ENCODE results near the gene ACVR1.
"Not testable (repeated sequence)": the region's sequence is repeated elsewhere in the genome, so short reads cannot be mapped to it uniquely, and the experiment has no call there.

ACVR1 gene

DNA sequence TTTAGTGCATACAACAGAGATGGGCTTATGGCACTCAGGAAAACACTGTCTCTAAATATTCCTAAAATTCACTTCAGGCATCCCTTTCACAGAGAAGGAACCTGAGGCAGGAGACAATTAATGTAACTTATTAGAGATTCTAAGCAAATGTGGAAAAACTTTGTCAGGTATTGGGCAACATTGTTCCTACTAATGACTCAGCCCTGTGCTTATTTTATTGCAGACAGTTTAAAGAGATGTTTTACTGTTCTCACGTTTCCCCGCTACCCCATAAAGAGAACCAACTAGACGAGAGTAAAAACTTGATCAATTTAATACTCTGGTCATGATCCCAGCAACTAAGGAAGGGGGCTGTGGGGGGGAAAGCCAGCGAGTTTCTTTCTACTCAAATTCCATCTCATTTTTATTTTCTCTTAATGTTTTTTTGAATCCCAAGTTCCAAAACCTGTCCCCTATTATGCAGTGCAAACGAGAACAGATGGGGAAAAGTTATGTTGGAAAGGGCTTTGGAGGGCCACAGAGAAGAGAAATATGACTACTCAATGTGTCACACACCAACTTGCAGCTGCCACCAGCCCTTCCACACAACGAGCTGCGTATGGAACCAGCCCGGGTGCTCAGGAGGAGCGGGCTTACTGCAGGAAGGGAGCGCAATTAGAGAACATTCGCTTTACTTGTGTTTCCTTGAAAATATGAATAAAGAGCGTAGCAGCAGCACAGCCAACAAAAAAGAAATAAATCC is 18.7 kb upstream of the ACVR1 start:
- DNase-seq (ENCODE audit: low read depth in 2 of 2): no peak

DNA sequence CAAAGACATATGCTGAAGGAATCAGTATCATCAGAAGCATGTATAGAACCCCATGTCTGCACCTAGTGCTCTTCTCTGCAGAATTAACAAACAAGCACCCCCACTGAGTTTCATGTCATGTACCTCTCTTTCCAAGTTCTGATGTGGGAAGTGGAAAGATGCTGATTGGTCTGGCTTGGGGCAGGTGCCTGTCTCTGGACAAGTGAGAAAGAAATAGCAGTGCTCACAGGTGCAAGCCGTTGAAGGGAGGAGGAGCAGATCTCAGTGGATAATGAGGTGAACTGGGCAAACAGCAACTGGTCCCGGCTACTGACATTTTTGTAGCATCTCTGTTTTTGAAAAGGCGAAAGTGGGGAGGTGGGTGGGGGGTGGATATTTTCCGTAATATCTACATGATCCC is 17.5 kb upstream of the ACVR1 start:
- no peak for DNase-seq (ENCODE audit: low read depth in 2 of 2)

DNA sequence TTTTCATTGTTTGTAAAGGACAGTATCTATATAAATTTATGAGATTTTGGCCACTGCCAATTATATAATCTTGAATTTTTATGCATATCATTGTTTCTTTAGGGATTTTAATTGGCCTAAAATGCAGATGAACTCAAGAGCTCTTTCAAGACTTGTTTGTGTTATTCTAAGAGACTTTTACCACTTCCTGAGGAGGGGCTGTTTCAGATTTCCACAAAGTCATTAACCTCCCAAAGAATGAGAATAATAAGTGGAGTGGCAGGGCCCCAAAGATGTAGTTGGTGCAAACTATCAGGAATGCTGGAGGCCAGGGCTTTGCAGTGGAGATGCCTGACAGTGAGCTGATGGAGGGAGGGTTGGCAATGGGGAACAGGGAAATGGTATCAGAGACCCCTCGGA is 15.5 kb upstream of the ACVR1 start:
- no peak for DNase-seq (ENCODE audit: low read depth in 2 of 2)

DNA sequence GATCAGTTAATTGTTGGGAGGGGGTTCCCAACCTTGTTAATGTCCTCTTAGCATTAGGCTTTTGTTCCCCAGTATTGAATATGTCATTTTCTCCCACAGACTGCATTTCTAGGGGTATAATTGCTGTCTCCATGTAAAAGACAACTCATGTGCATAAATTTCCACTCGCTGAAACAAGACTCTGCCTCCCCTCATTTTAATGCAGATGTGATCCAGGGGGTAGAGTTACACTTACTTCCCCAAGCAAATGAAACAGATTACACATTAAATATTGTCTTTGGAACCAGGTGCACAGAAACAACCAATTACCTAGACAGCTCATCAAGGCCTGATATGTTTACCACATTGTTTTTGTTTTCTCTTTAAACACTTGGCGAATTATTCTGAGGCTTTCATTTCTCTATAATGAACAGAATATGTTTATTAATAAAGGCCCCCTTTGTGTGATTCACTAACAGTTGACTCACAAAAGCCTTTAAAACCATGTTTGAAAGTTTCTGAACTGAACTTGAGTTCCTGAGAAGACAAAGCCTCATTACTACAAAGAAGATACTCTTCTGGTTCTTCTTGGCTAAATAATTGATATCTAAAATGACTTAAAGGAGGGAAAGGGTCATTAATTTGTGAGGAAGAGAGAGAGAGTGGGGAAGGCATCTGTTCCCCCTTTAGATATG is 15.0 kb upstream of the ACVR1 start:
- DNase-seq (ENCODE audit: low read depth in 2 of 2): no peak

DNA sequence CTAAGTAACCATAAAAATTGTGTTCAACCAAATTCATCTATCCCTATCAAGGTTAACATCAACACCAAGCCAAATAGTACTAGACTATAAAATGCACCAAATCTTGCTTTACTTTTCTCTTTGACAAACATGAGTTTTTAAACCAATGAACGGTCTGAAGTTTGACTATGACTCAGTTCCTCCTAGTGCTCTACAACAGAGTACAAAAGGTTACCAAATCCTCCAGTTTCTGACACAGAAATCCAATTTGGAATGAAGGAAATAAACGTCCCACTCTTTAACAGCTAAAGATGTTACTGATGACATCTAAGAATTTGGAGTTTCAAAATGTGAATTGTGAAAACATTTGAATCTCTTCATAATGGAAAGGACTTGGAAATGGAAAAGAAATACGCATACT is 11.8 kb upstream of the ACVR1 start:
- DNase-seq (ENCODE audit: low read depth in 2 of 2): no peak

DNA sequence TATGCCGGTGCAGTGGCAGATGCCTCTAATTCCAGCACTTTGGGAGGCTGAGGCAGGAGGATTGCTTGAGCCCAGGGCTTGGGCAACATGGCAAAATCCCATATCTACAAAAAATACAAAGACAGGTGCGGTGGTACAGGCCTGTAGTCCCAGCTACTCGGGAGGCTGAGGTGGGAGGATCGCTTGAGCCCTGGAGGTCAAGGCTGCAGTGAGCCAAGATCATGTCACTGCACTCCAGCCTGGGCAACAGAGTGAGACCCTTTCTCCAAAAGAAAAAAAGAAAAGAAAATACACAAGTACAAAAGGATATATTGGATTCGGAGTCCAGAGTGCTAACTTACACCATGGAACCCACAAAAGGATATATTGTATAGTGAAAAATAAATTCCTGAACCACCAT is 8.4 kb upstream of the ACVR1 start:
- not testable (repeated sequence) for DNase-seq (ENCODE audit: low read depth in 2 of 2)

DNA sequence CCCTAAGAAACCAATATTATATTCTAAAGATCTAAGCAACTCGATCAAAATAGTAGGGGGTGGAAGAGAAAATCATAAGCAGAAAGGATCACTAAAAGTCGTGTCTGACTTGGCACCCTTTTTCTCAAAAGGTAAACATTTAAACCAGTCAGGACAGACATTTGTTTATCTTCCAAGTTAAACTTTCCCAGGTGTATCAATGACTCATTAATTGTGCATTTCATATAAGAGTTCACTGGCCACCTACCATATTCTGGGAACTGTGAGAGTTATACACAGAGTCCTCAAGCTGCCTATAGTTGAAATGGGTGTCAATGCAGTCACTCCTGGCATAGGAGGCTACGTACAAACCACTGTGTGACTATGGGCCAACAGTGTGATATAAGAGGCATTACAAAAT is 4.8 kb upstream of the ACVR1 start:
- DNase-seq (ENCODE audit: low read depth in 2 of 2): no peak

DNA sequence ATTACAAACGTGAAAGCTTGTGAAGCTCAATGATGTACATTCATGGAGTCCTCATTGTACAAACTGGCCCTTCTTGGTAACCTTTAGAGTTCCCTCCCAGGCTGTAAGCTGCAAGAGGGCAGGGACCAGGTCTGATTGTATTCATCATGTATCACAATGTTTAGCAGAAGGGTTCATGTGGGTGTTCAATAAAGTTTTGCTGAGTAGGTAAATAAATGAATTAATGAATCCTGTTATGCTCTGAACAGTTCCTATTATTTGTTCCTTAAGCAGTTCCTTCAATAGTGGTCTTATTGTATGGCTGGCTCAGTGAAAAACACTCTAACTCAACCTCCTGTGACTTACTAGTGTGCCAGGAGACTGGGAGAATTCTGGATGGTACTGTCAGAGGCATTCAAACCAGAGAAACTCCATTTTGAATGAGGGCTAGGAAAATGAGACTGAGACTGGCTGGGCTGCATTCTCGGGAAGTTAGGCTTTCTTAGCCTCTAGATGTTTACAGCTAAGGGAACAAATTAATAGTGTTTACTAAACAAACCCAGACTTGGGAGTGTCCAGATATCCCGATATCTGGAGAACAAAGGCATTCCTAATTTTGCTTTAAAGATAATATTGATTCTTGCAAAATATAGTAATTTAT is 1.8 kb upstream of the ACVR1 start:
- no peak for DNase-seq (ENCODE audit: low read depth in 2 of 2)

DNA sequence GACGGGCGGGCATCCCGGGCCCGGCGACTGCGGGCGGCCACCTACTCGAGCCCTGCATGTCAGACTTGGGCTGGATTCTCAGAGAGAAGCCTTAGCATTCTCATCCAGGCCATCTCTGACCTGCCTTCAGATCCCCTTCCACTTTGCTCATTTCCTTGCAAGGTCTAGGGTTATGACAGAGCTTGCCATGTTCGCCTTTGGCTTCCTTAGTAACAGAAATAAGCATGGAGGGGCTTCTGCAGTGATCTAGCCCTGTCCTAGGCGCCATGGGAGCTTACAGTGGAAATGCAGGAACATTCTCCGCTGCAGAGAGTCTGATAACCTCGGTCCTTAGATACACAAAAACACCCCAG is 632 bp upstream of the ACVR1 start:
- DNase-seq (ENCODE audit: low read depth in 2 of 2): no peak

DNA sequence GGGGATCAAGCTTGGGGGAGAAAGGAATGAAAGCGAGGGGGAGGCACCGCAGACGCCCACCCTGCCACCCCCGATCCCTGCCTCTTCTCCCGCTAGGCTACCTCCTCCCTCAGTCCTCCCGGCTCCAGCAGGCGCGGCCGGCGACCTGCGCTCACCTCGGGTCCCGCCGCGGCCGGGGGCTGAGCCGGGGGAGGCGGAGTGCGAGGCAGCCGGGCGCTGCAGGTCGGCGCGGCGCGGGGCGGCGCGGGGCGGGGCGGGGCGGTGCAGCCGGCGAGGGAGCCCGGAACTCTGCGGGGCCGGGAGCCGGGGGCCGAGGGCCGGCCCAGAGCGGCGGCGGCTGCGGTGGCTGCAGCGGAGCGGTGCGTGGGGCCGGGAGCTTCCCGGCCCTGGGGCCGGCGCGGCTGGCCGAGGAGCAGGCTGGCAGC is 477 bp downstream of the ACVR1 start:
- DNase-seq (ENCODE audit: low read depth in 2 of 2): peak in 1 of 2 donors; percentile 40

DNA sequence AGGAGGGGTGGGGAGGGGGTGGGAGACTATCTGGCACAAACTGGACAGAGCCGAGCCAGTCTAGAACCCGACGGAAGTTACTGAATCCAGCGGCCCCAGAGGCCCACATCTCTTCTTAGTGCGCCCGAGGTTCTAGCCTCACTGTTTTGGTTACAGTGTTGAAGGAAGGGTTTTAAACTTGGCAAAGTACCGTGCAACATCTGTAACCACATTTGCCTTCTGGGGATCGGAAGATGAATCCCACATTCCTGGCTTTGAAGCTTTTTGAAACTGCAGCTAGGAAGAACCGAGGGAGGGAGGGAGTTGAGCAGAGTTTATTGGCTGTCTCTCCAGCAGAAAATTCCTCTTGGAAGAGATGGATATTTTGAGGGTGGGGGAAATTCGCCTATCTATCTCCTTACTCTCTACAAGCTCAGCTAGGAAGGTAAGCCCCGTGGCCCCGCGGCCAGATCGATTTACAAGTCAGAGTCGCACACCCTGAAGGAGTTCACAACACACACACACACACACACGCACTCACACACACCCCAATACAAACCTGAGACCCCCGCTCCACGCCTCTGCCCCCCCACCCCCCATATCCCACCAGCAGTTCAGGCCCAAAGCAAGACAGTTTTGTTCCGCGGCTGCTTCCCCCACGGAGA is 1.0 kb downstream of the ACVR1 start:
- no peak for DNase-seq (ENCODE audit: low read depth in 2 of 2)

DNA sequence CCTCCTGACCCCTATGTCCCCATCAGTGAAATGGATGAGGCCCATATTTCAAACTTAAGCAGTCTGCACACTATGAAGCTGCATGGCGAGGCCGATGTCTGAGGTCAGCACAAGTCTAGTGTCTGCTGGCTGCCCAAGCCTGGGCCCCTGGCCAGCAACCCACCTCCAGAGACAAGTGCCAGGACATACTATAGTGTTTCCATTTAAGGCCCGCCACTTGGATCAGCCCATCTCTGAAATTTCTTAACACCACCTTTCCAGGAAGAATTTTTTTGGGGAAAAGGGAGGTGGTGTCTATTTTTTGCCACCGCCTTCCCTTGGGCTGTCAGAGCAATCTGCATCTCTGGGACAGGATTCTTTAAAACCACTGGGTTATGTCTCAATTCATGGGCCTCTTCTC is 1.8 kb downstream of the ACVR1 start:
- DNase-seq (ENCODE audit: low read depth in 2 of 2): no peak

DNA sequence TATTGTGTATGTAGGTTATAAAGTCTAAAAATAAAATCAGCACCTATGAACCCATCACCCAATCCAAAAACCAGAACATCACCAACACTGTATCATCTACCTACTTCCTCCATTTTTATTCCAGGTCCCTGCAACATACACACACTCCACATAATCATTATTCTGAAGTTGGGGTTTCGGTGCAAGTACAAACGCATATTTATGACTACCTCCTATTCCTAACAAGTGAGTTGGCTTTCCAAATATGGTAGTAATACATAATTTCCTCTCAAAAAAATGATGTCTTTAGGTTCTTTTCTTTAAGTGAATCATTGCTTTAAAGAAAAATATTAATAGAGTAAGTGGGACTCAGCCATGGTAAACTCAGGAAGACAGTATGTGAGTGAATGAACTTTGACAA is 3.3 kb downstream of the ACVR1 start:
- no peak for DNase-seq (ENCODE audit: low read depth in 2 of 2)

DNA sequence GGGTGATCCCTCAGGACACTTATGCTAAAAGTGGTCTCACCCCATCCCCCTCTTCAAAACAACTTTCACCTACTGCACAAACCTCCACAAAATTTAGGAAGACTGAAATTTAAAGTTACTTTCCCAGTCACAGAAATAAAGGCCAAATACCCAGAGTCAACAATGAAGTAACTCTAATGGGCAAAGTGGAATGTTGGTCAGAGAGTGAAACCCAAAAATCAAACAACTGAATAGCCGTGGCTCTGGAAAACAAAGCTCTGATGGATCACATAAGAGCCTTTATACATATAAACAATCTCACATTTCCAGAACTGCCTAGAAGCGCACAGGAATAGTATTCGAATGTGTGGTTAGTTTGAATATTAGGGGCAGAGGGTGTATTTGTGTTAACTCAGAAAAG is 4.7 kb downstream of the ACVR1 start:
- no peak for DNase-seq (ENCODE audit: low read depth in 2 of 2)

DNA sequence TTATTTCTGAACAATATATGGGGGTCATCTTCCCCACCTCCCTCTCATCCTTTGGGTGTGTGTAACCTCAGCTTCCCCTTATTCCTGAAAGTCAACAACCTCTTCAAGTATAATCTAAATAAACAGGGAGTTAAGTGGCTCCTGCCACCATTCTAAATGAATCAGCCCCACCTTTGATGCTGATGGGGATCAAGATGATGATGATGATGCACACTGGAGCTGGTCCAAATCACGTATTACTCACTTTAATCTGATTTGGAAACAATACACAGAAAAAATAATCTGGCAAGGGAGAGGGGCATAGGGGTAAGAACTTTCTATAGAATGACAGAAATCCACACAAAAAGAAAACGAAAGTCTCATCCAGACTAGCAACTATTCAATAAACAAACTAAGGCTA is 7.1 kb downstream of the ACVR1 start:
- no peak for DNase-seq (ENCODE audit: low read depth in 2 of 2)

DNA sequence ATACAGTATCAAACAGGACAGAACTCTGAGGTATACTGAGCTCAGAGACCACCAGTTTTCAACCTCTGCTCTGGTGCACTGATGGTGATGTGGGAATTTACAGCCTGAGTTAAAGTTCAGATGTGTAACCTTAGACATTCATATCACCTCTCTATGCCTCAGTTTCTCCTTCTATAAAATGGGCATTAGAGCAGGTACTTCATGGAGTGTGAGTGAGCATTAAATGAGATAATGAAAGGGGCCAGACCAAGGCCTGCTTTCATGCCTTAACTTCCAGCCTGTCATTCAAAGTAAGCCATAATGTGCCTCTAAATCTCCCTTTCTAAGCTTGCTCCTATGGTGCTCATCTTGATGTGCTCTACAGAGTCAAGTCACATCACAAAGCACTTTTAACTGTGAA is 8.4 kb downstream of the ACVR1 start:
- DNase-seq (ENCODE audit: low read depth in 2 of 2): no peak

DNA sequence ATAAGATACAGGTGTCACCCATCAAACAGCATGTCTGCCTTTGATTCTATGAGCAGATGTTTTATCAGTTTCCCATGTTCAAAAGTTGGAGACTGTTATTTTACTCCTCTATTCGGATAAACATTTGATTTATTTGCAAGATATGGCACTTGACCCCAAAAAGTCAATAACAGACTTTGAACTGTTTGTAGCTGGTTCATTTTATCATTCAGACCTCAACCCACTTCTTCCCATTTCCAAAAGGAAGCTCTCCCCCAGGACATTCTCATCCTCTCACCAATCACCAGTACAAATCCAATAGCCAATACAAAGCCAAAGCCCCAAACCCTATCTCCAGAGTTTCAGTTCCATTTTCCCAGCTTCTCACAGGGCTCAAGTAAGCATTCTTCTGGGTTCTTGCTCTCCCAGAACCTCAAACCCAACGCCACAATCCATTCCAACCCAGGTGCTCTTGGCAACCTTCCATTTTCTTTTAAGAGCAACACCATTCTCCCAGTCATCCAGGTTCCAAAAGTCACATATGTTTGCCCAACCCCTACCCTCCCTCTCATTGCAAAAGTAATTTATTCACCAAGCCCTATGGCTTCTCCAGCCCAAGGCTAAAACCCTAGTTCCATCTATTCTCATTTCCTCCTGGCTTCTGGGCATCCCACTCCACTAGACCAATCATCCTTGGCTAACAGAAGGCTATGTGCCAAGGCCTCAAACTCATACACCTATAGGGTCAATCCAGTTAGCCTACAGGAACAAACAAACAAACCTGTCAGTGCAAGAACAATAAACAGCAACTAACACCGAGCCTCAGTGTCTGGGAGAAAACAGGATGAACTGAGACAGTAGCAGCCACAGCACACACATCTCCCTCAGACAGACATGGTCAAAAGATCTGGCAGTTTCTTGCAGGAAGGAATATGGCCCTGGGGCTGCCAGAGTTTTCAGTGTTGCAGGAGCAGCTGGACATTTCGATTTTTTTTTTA is 9.2 kb downstream of the ACVR1 start:
- no peak for DNase-seq (ENCODE audit: low read depth in 2 of 2)

DNA sequence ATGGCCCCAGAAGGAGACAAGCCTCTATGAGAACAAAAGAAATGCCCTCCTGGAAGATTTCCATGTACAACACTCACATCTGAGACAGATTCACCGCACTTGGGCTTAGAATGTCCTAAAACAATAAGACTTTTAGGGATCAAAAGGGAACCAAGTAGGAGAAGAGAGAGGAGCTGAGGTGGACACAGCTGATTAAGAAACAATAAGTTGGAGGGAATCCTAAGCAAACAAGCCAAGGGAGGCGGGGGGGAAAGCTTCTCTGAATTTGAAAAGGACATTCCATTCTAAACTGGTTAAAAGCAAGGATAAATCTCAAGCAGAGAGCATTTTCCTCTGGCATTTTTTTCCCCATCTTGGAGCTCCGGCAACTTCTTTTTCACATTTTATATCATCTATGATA is 9.9 kb downstream of the ACVR1 start:
- DNase-seq (ENCODE audit: low read depth in 2 of 2): no peak

DNA sequence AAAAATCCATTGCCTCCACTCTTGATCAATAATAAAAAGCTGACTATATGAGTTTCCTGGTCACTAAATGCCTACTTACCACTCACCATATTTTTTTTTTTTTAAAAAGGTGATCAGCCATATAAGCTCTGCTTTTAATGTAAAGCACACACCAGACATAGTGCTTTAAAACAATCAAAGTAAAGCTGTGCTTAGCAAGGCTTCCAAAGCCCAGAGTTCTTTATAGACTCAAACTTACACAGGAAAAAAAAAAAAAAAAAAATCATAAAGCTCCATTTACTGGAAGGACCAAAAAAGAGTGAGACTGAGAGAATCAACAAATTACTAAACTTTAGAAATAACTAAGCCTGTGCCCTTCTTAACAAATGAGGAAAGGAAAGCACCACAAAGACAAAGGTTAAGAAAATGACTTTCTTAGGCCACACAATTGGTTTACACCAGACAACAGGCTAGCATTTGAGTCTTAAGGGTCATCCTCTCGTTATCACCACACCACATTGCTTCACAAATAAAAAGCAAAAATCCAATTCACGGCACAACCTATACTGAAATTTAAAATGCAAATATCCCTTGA is 11.2 kb downstream of the ACVR1 start:
- no peak for DNase-seq (ENCODE audit: low read depth in 2 of 2)

DNA sequence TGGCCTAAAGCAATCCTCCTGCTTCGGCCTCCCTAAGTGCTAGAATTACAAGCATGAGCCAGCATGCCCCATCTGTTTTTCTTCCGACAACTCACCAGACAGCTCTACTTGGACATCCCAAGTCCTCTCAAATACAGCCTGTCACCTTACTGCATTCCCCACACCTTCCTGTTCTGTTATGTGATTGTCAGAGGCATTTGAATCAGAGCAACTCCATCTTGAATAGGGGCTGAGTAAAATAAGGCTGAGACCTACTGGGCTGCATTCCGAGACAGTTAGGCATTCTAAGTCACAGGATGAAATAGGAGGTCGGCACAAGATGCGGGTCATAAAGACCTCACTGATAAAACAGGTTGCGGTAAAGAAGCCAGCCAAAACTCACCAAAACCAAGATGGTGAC is 17.3 kb downstream of the ACVR1 start:
- DNase-seq (ENCODE audit: low read depth in 2 of 2): no peak

DNA sequence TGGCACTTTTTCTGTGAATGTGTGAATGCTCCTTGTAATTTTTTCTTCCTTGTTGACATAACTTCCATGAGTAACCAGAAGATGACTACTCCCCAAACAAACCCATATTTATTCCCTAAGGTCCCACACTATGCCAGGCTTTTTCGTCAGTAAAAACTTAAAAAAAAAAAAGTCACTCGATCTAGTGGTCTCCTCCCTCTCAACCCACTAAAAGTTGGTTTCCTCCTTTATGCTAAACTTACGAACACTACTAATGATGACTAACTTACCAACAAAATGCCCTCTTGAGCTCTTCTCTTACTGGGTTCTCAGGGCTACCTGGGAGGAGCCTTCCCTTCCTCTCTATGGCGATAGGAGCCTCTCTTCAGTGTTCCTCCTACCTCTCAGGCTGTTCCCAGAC is 18.2 kb downstream of the ACVR1 start:
- no peak for DNase-seq (ENCODE audit: low read depth in 2 of 2)

Data from stimulated activated CD8-positive, alpha-beta memory T cell treated with anti-CD3 and anti-CD28 coated beads, Interleukin-2, amount 100 ng/mL, for 48 hours (primary cell).